ENCODE results near the gene TCF4. TPM values are rescaled to one million over a fixed set of nuclear protein-coding genes. Genes with fewer than 3 reads are reported as not detected.

Gene TCF4
- polyA plus RNA-seq, 1 of the 3 experiments (the other 2 are of a cell fraction) = 39.1 TPM

- peaks cover 32 to 48% of the 10 kb centered on the region in 2 experiments for H3K36me3 ChIP-seq (replicated peaks in 1 of 2; ENCODE audit: control insufficient read depth in 1 of 2, insufficient read depth in 2 of 2, low read length in 1 of 2)
- ChIA-PET CTCF (interaction anchor here (1.0 to 3.5 kb wide), 5 partner anchors 102 to 997 kb away, joined by 3 to 17 read pairs (median 4); no protein-coding TSS in a partner anchor), POLR2A (no interaction called here)
- peak overlapping the region in 1 of 2 experiments; percentile 55; a peak in 2 of 4 replicates for H3K27ac ChIP-seq (ENCODE audit: low read depth in 2 of 2, low read length in 1 of 2)
- H3K9ac ChIP-seq = no peak overlapping the region
- H4K20me1 ChIP-seq (ENCODE audit: insufficient read depth) = no peaks in the 10 kb centered on the region
- no peaks in the 10 kb centered on the region for H3K9me2 ChIP-seq
- 69% methylated on average over 4 of the region's 4 CpGs for WGBS (ENCODE audit: low lambda C conversion rate)
- no peak overlapping the region for H3K4me2 ChIP-seq
- H2AFZ ChIP-seq (ENCODE audit: low read depth) = no peak overlapping the region
- no peak for DNase-seq
- H3K4me1 ChIP-seq (ENCODE audit: control insufficient read depth in 1 of 2, insufficient read depth in 2 of 2, low read depth in 1 of 2, low read length in 1 of 2) = peaks cover 0 to 38% of the 10 kb centered on the region in 2 experiments; a peak in 3 of 4 replicates
- H3K4me3 ChIP-seq (ENCODE audit: low read depth in 2 of 2, low read length in 1 of 2) = no peak overlapping the region
- H3K79me2 ChIP-seq (ENCODE audit: insufficient read depth) = peaks cover 88% of the 10 kb centered on the region
- H3K9me3 ChIP-seq = no peaks in the 10 kb centered on the region
- no peaks in the 10 kb centered on the region for H3K27me3 ChIP-seq (ENCODE audit: insufficient read depth)
- peaks cover 4% of the 10 kb centered on the region for H3F3A ChIP-seq (replicated peaks; ENCODE audit: insufficient read depth)
- no peak for TF ChIP-seq RAD21 (IDR thresholded peaks at IDR 0.05; ENCODE audit: low read length)
- TF ChIP-seq SIN3A (IDR thresholded peaks at IDR 0.05; ENCODE audit: borderline replicate concordance, low read depth, low read length) = no peak
- TF ChIP-seq CHD2 (IDR thresholded peaks at IDR 0.05; ENCODE audit: low read length, partially characterized antibody) = no peak
- TF ChIP-seq GABPA (IDR thresholded peaks at IDR 0.05; ENCODE audit: low read depth) = no peak
- no peak for TF ChIP-seq RFX5 (IDR thresholded peaks at IDR 0.05; ENCODE audit: low read length)
- no peak for TF ChIP-seq GATA2 (CRISPR knock-in tag; IDR thresholded peaks at IDR 0.05)
- no peak for TF ChIP-seq ELF1 (IDR thresholded peaks at IDR 0.05)
- no peak for TF ChIP-seq TCF12 (IDR thresholded peaks at IDR 0.05)
- no peak for TF ChIP-seq MAX (IDR thresholded peaks at IDR 0.05; ENCODE audit: low read depth)
- no peak for TF ChIP-seq FOSL2 (IDR thresholded peaks at IDR 0.05; ENCODE audit: borderline replicate concordance, low read depth)
- TF ChIP-seq CTCF (IDR thresholded peaks at IDR 0.05) = no peak
- TF ChIP-seq RCOR1 (IDR thresholded peaks at IDR 0.05; ENCODE audit: low read length) = no peak
- TF ChIP-seq YY1 (IDR thresholded peaks at IDR 0.05; ENCODE audit: low read depth) = no peak
- TF ChIP-seq EP300 (IDR thresholded peaks at IDR 0.05; ENCODE audit: borderline replicate concordance in 1 of 2, low read depth in 1 of 2, low read length in 1 of 2) = no peak
- no peak for TF ChIP-seq FOXM1 (IDR thresholded peaks at IDR 0.05; ENCODE audit: low read depth)
- TF ChIP-seq USF1 (IDR thresholded peaks at IDR 0.05; ENCODE audit: borderline replicate concordance, low read depth) = no peak
- TF ChIP-seq REST (IDR thresholded peaks at IDR 0.05; ENCODE audit: low read depth, low read length) = no peak
- TF ChIP-seq TEAD4 (IDR thresholded peaks at IDR 0.05; ENCODE audit: borderline replicate concordance, insufficient read depth) = no peak
- TF ChIP-seq NFIC (IDR thresholded peaks at IDR 0.05; ENCODE audit: borderline replicate concordance) = no peak
Observed at GRCh38 chr18:55579501-55580270, 8.3 kb downstream of the TCF4 start.
